ENCODE measurements around the gene THADA.

Gene THADA

DNA sequence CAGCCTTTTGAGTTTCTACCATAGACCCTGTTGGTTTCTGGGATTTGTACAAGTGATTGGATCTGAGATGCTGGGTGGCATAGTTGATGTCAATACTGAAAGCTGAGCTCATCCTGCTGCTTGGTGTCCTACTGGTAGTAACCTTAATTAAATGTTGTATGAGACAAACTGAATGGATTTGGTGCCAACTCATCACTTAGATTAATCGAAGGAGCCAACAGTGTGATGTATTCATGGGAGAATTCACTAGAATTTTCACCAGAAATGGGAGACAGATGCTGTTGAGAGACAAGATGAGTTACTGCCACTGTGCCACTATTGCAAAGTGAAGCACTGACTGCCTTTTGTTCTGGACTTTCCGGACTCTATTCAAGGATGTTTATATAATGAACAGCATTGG is 158.5 kb downstream of the THADA start:
- DNase-seq: no peak

GRCh38 chr2:43436431-43436830 is 159.4 kb downstream of the THADA start:
- DNase-seq: no peak

GRCh38 chr2:43435746-43436145 is 160.1 kb downstream of the THADA start:
- no peak for DNase-seq

- DNase-seq: no peak
Observed at GRCh38 chr2:43430489-43430888, 165.3 kb downstream of the THADA start.

GRCh38 chr2:43429369-43429768 is 166.5 kb downstream of the THADA start:
- DNase-seq: no peak

DNA sequence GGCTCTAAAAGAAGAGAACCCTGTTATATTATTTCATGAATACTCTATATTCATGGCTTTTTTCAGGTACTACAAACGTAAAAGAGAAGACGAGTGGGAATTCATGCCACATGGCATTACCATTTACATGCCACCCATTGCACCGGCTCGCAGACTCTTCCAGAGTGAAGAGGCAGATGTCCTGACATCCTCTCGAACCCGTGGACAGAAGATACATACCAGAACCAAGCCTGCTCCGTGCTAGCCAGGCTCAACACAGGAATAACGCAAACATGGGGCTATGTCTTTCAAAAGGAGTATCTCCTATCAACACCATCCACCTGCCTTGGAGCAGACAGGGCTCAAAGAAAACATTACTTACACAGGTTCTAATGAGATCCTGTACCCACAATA is 168.8 kb downstream of the THADA start:
- no peak for DNase-seq

- DNase-seq: peak; percentile 97
Observed at GRCh38 chr2:43426305-43427031, 169.4 kb downstream of the THADA start.

DNA sequence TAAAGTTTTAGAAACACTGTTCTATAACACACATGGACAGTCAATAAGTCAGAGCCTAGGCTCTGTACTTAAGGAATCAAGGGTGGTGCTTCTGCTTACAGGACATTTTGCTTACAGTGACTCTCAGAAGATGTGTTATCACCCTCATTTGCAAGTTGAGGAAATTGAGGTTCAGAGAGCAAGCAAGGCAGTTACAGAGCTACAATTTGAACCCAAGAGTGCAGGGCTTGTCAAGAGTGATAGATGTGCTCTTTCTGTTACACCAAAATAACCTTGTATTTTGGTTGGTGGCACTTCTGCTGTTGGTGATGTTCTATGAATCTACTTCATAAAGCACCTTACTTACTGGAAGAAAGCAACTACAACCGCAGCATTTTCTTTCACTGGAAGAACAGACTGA is 170.2 kb downstream of the THADA start:
- no peak for DNase-seq

DNA sequence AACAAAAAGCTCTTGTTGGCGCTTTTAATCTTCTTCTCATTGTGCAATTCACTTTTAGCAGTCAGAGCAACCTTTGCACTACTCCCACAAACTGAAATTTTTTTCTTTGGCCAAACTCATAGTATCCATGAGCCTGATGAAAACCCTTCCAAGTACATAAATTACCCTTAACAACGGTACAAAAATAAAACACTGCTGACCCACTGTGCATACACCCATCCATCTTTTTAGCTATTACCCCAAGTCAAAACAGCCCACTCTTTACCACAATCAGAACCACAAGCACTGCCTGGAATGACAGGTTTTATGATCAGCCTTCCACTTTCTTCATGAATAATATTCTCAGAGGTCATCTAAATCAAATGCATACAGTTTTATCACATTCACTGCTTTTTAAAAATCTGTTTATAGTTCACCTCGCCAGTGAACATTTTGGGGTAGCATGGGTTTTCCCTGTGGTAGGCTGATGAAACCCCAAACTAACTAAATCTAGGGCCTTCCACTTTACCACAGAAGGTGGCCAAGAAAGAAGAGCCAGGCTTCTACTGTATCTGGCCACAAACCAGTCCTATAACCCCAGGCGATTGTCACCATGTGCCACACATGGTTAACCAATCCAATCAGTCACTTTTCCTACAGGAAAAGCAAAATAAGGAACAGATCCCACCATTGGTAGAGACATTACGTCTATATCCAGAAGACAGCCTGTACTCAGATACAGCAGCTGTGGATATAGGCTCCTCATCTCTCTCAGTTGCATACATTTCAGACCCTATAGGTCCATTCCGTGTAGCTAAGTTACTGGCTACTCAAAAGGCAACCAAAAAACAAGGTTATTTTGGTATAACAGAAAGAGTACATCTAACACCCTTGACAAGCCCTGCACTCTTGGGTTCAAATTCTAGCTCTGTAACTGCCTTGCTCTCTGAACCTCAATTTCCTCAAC is 171.3 kb downstream of the THADA start:
- no peak for DNase-seq

GRCh38 chr2:43423941-43424261 is 171.9 kb downstream of the THADA start:
- DNase-seq: no peak

DNA sequence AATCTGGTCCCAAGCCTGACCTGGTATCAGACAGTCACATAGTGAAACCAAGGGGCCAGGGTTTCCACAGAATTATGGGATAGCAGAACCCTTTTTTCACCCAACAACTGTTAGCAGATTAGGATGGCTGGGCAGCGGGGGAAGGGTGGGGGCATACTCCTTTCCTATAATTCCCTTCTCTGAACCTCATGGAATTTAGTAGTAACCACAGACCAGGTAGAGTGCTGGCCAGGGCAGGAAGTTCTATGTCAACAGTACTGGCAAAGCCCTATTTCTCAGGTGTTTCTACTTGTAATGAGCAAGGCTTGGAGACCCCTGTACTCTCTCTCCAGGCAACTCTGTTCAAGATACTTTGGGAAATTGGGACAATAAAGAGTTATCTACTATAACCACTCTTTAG is 174.6 kb downstream of the THADA start:
- no peak for DNase-seq

GRCh38 chr2:43420389-43420801 is 175.4 kb downstream of the THADA start:
- no peak for DNase-seq

DNA sequence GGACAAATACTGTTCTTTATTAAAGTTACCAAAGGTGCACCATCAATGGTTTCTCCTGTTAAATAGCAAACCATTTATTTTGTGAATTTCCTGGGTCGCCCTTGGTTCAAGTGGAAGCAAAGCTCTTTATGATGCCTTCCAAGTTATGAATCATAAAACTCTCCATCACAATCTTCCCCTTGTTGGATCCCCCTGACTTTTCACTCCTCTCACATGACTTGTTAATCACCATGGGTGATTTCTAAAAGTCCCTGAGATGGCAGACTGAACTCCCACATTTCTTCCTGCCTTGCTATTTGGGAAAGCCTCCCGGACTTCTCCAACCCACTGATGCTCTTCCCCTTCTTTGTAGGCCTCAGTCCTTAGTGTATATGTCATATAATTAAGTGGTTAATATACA is 176.0 kb downstream of the THADA start:
- DNase-seq: no peak

GRCh38 chr2:43419243-43419642 is 176.6 kb downstream of the THADA start:
- DNase-seq: no peak

DNA sequence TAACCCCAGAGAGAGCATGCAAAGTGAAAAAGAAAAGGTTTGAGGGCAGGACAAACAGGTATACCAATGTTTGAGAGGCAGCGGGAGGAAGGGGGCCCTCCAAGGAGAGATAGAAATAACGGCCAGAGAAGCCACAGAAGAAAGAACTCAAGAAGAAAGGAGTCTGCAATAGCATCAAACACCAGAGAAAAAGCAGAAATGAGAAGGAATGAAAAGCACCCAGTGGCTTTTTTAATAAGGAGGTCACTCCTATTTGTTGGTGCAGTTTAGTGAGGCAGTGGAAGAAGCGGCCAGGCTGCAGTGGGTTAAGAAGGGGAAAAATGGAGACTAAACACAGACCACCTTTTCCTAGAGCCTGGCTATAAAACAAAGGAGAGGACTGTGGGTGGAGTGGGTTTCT is 177.2 kb downstream of the THADA start:
- no peak for DNase-seq

DNA sequence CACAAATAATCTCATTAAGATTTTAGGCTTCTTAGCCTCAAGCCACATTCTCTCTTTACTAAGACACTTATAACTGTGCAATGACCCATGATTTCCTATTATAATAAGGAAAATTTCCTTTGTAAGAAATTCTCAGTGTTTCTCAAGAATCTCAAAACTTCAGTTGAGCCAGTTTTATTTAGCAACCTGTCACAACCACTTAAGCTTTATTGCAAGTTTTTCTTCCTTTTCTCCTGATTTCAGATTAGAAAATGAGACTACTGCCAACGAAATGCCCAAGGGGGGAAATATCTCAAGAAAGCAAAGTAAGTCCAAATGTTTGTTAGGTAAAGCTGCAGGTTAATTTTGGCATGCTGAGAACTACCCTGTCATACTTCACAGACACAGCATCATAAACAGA is 178.5 kb downstream of the THADA start:
- DNase-seq: no peak

DNA sequence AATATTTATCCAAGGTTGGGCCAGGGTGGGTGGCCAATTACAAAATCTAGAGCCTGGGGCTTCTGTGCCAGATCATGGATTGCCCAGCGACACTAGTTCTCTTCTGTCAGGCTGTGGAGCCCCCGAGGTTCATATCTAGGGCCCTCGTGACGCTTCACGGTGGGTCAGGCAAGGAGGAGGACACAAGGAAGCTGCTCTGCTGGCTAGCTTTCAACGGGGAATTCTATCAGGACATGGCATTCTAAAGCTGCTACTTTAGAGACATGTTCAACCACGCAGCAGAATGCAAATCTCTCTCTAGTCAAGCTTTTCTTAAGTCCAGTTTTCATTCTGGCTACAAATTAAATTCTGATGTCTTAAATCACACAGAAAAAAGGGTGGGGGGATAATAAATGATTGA is 180.2 kb downstream of the THADA start:
- no peak for DNase-seq

DNA sequence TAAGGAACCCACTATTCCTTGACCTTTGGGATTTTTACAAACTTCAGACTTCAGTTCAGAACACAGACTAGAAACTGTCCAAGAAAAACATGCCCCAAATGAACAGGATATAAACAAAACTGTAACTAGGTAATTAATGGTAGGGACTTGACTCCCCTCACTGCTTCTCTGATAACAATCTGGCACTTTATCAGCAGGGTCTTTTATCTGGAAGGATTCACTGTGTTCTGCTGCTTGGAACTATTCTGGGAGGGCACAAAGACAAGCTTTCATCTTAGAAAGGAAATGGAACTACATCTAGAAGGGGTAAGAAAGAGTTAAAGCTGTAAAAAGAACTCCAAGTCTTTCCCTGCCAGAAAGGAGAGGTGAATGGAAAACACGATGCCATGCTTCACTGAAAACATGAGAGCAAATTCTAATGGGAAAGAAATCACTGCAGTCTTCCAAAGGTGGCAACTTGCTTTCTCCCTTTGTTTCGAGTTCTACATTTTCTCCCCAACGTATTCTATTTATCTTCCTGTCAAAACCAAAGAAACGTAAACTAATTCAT is 181.2 kb downstream of the THADA start:
- DNase-seq: no peak

DNA sequence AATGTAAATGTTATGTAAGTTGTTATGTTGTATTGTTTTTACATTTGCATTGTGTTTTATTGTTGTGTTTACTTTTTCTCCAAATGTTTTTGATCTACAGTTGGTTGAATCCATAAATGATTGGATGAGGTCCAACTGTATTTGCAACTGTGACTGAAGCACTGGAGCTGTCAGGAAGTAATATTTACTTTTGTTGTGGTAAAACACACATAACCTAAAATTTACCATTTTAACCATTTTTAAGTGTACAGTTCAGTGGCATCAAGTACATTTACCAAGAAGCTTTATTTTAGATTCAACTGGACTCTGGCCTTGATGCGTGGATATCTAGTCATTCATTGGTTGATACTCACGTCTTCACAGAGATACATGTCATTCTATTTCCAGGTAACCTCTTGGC is 181.8 kb downstream of the THADA start:
- DNase-seq: no peak

GRCh38 chr2:43412114-43412753 is 183.6 kb downstream of the THADA start:
- DNase-seq: peak; percentile 62

- DNase-seq: no peak
Observed at GRCh38 chr2:43410055-43410604, 185.7 kb downstream of the THADA start.

GRCh38 chr2:43408407-43409160 is 187.3 kb downstream of the THADA start:
- DNase-seq: no peak

Data from fibroblast of skin of back (primary cell).